SU-DHL-6 (cell line): ENCODE measurements around the gene ATP13A3.

Experiments used
- H2AFZ ChIP-seq: fragments of 200-600 bp; sonication (generic); 2 replicates; pipeline ENCODE4 v1.6.1; 2014; ENCODE audit warnings: low read depth, mild to moderate bottlenecking, moderate library complexity, mixed read lengths, antibody characterized with exemption, low read length; ENCODE audit not compliant: severe bottlenecking
- H3F3A ChIP-seq: fragments of 200-600 bp; shearing (Covaris generic); 2 replicates; pipeline ENCODE4 v1.6.0; 2016; ENCODE audit warnings: antibody characterized with exemption, mild to moderate bottlenecking; ENCODE audit not compliant: insufficient read depth
- H3K27ac ChIP-seq: fragments of 200-600 bp; sonication (generic); 2 replicates; pipeline ENCODE4 v1.5.1; 2016; ENCODE audit warnings: low read depth, mild to moderate bottlenecking, low read length, moderate library complexity, mixed read lengths
- H3K27me3 ChIP-seq: fragments of 200-600 bp; sonication (generic), shearing (Covaris generic); 2 replicates; pipeline ENCODE4 v1.6.0; 2014; ENCODE audit warnings: mild to moderate bottlenecking, low read length
- H3K36me3 ChIP-seq: fragments of 200-600 bp; sonication (generic); 2 replicates; pipeline ENCODE4 v1.6.1; 2014; ENCODE audit warnings: mild to moderate bottlenecking, low read length, mixed read lengths
- H3K4me2 ChIP-seq: fragments of 300-600, 200-600 bp; shearing (Covaris generic), sonication (generic); 2 replicates; pipeline ENCODE4 v1.6.0; 2014; ENCODE audit warnings: low read length, low read depth, mild to moderate bottlenecking; ENCODE audit not compliant: poor library complexity, severe bottlenecking
- H3K4me3 ChIP-seq: fragments of 200-600 bp; sonication (generic); 2 replicates; pipeline ENCODE4 v1.5.1; 2014; ENCODE audit warnings: antibody characterized with exemption, low read length, mild to moderate bottlenecking, mixed read lengths; ENCODE audit not compliant: insufficient read depth, poor library complexity, severe bottlenecking
- H3K79me2 ChIP-seq: fragments of 200-600 bp; sonication (generic); 2 replicates; pipeline ENCODE4 v1.6.1; 2014; ENCODE audit warnings: mild to moderate bottlenecking, low read length, moderate library complexity; ENCODE audit not compliant: insufficient read depth
- H3K9ac ChIP-seq: fragments of 200-600 bp; sonication (generic); 2 replicates; pipeline ENCODE4 v1.7.0; 2014; ENCODE audit warnings: mild to moderate bottlenecking, low read length
- H3K9me2 ChIP-seq: fragments of 200-600 bp; sonication (generic); replicated peaks from 2 replicates; pipeline ENCODE4 v1.6.1; 2014; ENCODE audit warnings: low read length; ENCODE audit not compliant: insufficient read depth
- H3K9me3 ChIP-seq: fragments of 200-600 bp; sonication (generic); 2 replicates; pipeline ENCODE4 v1.6.1; 2014; ENCODE audit warnings: low read length, mixed read lengths; ENCODE audit not compliant: insufficient read depth
- H4K20me1 ChIP-seq: fragments of 200-600 bp; sonication (generic); 2 replicates; pipeline ENCODE4 v1.6.1; 2014; ENCODE audit warnings: low read depth, mild to moderate bottlenecking, antibody characterized with exemption, low read length, moderate library complexity, mixed read lengths
- CTCF ChIP-seq: fragments of 200-600 bp; sonication (generic); IDR thresholded peaks from one replicate; pipeline ENCODE4 v1.5.1; 2017; ENCODE audit warnings: antibody characterized with exemption, mild to moderate bottlenecking, low read length, moderate library complexity; ENCODE audit not compliant: insufficient read depth, poor library complexity, severe bottlenecking
- EZH2phosphoT487 ChIP-seq: fragments of 200-600 bp; sonication (generic), shearing (Covaris generic); conservative IDR thresholded peaks from 2 replicates; pipeline ENCODE4 v1.6.1; 2018; ENCODE audit warnings: mild to moderate bottlenecking, antibody characterized with exemption, low read length, moderate library complexity, mixed read lengths

Gene ATP13A3

GRCh38 chr3:194370753-194371152, 116.0 kb downstream of the ATP13A3 start:
- H3K36me3 ChIP-seq = no peaks in the 10 kb centered on the region
- H3K9me2 ChIP-seq = no peaks in the 10 kb centered on the region
- H3K9me3 ChIP-seq = no peaks in the 10 kb centered on the region
- H3K4me2 ChIP-seq = no peak overlapping the region
- H2AFZ ChIP-seq = no peak overlapping the region
- H3K27me3 ChIP-seq = no peaks in the 10 kb centered on the region
- no peak overlapping the region for H3K27ac ChIP-seq
- H3K9ac ChIP-seq = no peak overlapping the region
- H3F3A ChIP-seq = no peaks in the 10 kb centered on the region
- no peaks in the 10 kb centered on the region for H4K20me1 ChIP-seq
- no peak for TF ChIP-seq CTCF
- H3K4me3 ChIP-seq = no peak overlapping the region
- no peaks in the 10 kb centered on the region for H3K79me2 ChIP-seq

- H3F3A ChIP-seq = no peaks in the 10 kb centered on the region
- H3K4me3 ChIP-seq = no peak within 1 kb of the TSS
- H3K27ac ChIP-seq = no peak within 1 kb of the TSS
- no peak within 1 kb of the TSS for H3K9ac ChIP-seq
- no peaks in the 10 kb centered on the region for H3K27me3 ChIP-seq
- H2AFZ ChIP-seq = no peak within 1 kb of the TSS
- TF ChIP-seq CTCF (no peak), EZH2phosphoT487 (no peak)
- no peak within 1 kb of the TSS for H3K4me2 ChIP-seq
- H3K9me3 ChIP-seq = no peaks in the 10 kb centered on the region
- H3K9me2 ChIP-seq = no peaks in the 10 kb centered on the region
- no peaks in the 10 kb centered on the region for H4K20me1 ChIP-seq
- no peaks in the 10 kb centered on the region for H3K79me2 ChIP-seq
- H3K36me3 ChIP-seq = no peaks in the 10 kb centered on the region
Observed at GRCh38 chr3:194369522-194370279, 117.1 kb downstream of the ATP13A3 start, which contains the start of gene LRRC15. Gene LRRC15, minus strand, starts transcription at chr3:194369743. Its CDS starts 8,700 bp downstream, at chr3:194361043.

GRCh38 chr3:194368918-194369317, 117.9 kb downstream of the ATP13A3 start:
- no peaks in the 10 kb centered on the region for H3K9me2 ChIP-seq
- no peak overlapping the region for H3K9ac ChIP-seq
- H3K4me3 ChIP-seq = no peak overlapping the region
- H3K79me2 ChIP-seq = no peaks in the 10 kb centered on the region
- H3K27ac ChIP-seq = no peak overlapping the region
- TF ChIP-seq CTCF = no peak
- no peak for TF ChIP-seq EZH2phosphoT487
- H3F3A ChIP-seq = no peaks in the 10 kb centered on the region
- H3K4me2 ChIP-seq = no peak overlapping the region
- no peaks in the 10 kb centered on the region for H3K27me3 ChIP-seq
- no peaks in the 10 kb centered on the region for H4K20me1 ChIP-seq
- H3K36me3 ChIP-seq = no peaks in the 10 kb centered on the region
- H3K9me3 ChIP-seq = no peaks in the 10 kb centered on the region
- no peak overlapping the region for H2AFZ ChIP-seq
